H9 (cell line): ENCODE data around the gene OCSTAMP. TPM values are rescaled to one million over a fixed set of nuclear protein-coding genes. Genes with fewer than 3 reads are reported as not detected.

ENCODE experiments used
- DNase-seq: peaks from one replicate; pipeline ENCODE4 v3.0.0-alpha.2; 2017
- H2AFZ ChIP-seq: one replicate; pipeline ENCODE4 v1.6.1; 2013; ENCODE audit warnings: mild to moderate bottlenecking, low read length, control low read depth, moderate library complexity
- H2AK5ac ChIP-seq: 2 replicates; pipeline ENCODE4 v1.6.1; 2013; ENCODE audit warnings: low read length, control low read depth, mixed read lengths; ENCODE audit not compliant: insufficient read length
- H2BK120ac ChIP-seq: one replicate; pipeline ENCODE4 v1.6.1; 2013; ENCODE audit warnings: low read depth, mild to moderate bottlenecking, low read length, control low read depth, inconsistent platforms; ENCODE audit not compliant: poor library complexity, severe bottlenecking
- H2BK12ac ChIP-seq: 2 replicates; pipeline ENCODE4 v1.6.1; 2013; ENCODE audit warnings: low read length, control low read depth, mixed read lengths, low read depth; ENCODE audit not compliant: insufficient read length
- H2BK15ac ChIP-seq: 2 replicates; pipeline ENCODE4 v1.6.1; 2013; ENCODE audit warnings: low read depth, low read length, control low read depth
- H2BK20ac ChIP-seq: one replicate; pipeline ENCODE4 v1.6.1; 2013; ENCODE audit warnings: low read depth, mild to moderate bottlenecking, low read length, control low read depth, inconsistent platforms; ENCODE audit not compliant: poor library complexity, severe bottlenecking
- H2BK5ac ChIP-seq: 2 replicates; pipeline ENCODE4 v1.6.1; 2013; ENCODE audit warnings: low read length, control low read depth, mixed read lengths; ENCODE audit not compliant: insufficient read length
- H3K14ac ChIP-seq: 2 replicates; pipeline ENCODE4 v1.6.1; 2013; ENCODE audit warnings: low read length, control low read depth; ENCODE audit not compliant: insufficient read depth
- H3K18ac ChIP-seq: 2 replicates; pipeline ENCODE4 v1.6.1; 2013; ENCODE audit warnings: low read depth, mild to moderate bottlenecking, mixed read lengths, low read length, control low read depth; ENCODE audit not compliant: insufficient read length
- H3K23ac ChIP-seq: 2 replicates; pipeline ENCODE4 v1.6.1; 2013; ENCODE audit warnings: low read length, control low read depth, mixed read lengths, low read depth; ENCODE audit not compliant: insufficient read length
- H3K23me2 ChIP-seq: 2 replicates; pipeline ENCODE4 v1.6.1; 2013; ENCODE audit warnings: low read depth, mild to moderate bottlenecking, mixed read lengths, low read length, control low read depth; ENCODE audit not compliant: insufficient read length, poor library complexity, severe bottlenecking
- H3K27ac ChIP-seq: 2 replicates; pipeline ENCODE4 v1.5.1; 2013; ENCODE audit warnings: low read length, control low read depth, mixed read lengths, low read depth; ENCODE audit not compliant: insufficient read length
- H3K27me3 ChIP-seq: 2 replicates; pipeline ENCODE4 v1.6.1; 2013; ENCODE audit warnings: low read length, control low read depth, inconsistent platforms; ENCODE audit not compliant: insufficient read depth
- H3K4ac ChIP-seq: 2 replicates; pipeline ENCODE4 v1.6.1; 2013; ENCODE audit warnings: low read depth, mild to moderate bottlenecking, control low read depth, inconsistent platforms, low read length, moderate library complexity
- H3K4me1 ChIP-seq: 2 replicates; pipeline ENCODE4 v1.6.1; 2013; ENCODE audit warnings: low read length, control low read depth, inconsistent platforms; ENCODE audit not compliant: insufficient read depth
- H3K4me2 ChIP-seq: 2 replicates; pipeline ENCODE4 v1.6.1; 2013; ENCODE audit warnings: low read length, control low read depth, mixed read lengths; ENCODE audit not compliant: insufficient read length, insufficient read depth
- H3K56ac ChIP-seq: 2 replicates; pipeline ENCODE4 v1.6.1; 2013; ENCODE audit warnings: low read depth, mild to moderate bottlenecking, mixed read lengths, low read length, control low read depth; ENCODE audit not compliant: insufficient read length
- H3K79me1 ChIP-seq: 2 replicates; pipeline ENCODE4 v1.6.1; 2013; ENCODE audit warnings: low read depth, mild to moderate bottlenecking, moderate library complexity, low read length, control low read depth, inconsistent platforms; ENCODE audit not compliant: insufficient read depth, poor library complexity, severe bottlenecking
- H3K79me2 ChIP-seq: 2 replicates; pipeline ENCODE4 v1.6.1; 2013; ENCODE audit warnings: low read length, control low read depth, inconsistent platforms; ENCODE audit not compliant: insufficient read depth
- H3K9ac ChIP-seq: 2 replicates; pipeline ENCODE4 v1.6.1; 2013; ENCODE audit warnings: low read length, control low read depth, mixed read lengths; ENCODE audit not compliant: insufficient read length; ENCODE audit errors: extremely low read depth
- H3K9me3 ChIP-seq: one replicate; pipeline ENCODE4 v1.6.1; 2013; ENCODE audit warnings: low read depth, low read length, inconsistent platforms; ENCODE audit not compliant: control insufficient read depth
- H3T11ph ChIP-seq: one replicate; pipeline ENCODE4 v1.6.1; 2013; ENCODE audit warnings: mild to moderate bottlenecking, low read length, control low read depth, inconsistent platforms
- H4K20me1 ChIP-seq: one replicate; pipeline ENCODE4 v1.6.1; 2013; ENCODE audit not compliant: control insufficient read depth, insufficient read length, insufficient read depth
- H4K5ac ChIP-seq: 2 replicates; pipeline ENCODE4 v1.6.1; 2013; ENCODE audit warnings: low read depth, mild to moderate bottlenecking, mixed read lengths, low read length, control low read depth; ENCODE audit not compliant: insufficient read length
- H4K8ac ChIP-seq: replicated peaks from 2 replicates; pipeline ENCODE4 v1.6.1; 2013; ENCODE audit warnings: low read length, control low read depth, mixed read lengths, low read depth; ENCODE audit not compliant: insufficient read length
- H4K91ac ChIP-seq: 2 replicates; pipeline ENCODE4 v1.6.1; 2013; ENCODE audit warnings: low read depth, mild to moderate bottlenecking, moderate library complexity, mixed read lengths, low read length, control low read depth; ENCODE audit not compliant: insufficient read length
- H3K27ac Mint-ChIP-seq, 3 experiments: 2 replicates in 2 of 3; 3 replicates in 1 of 3; pipeline ENCODE4 v1.8.0; 2020 to 2021; ENCODE audit warnings: mixed read lengths in 3 of 3, mild to moderate bottlenecking in 1 of 3, moderate library complexity in 1 of 3
- H3K27me3 Mint-ChIP-seq: 2 replicates; pipeline ENCODE4 v1.8.0; 2021; ENCODE audit warnings: low read depth, mild to moderate bottlenecking, moderate library complexity, mixed read lengths
- H3K36me3 Mint-ChIP-seq, 3 experiments: 2 replicates in 2 of 3; 3 replicates in 1 of 3; pipeline ENCODE4 v1.8.0; 2020 to 2021; ENCODE audit warnings: low read depth in 3 of 3, mixed read lengths in 3 of 3; ENCODE audit not compliant: insufficient read depth in 1 of 3
- H3K4me1 Mint-ChIP-seq, 2 experiments: 2 replicates each; pipeline ENCODE4 v1.8.0; 2020; ENCODE audit warnings: mixed read lengths in 2 of 2
- H3K4me3 Mint-ChIP-seq, 2 experiments: 2 replicates in 1 of 2; 3 replicates in 1 of 2; pipeline ENCODE4 v1.8.0; 2020 to 2021; ENCODE audit warnings: mild to moderate bottlenecking in 2 of 2, mixed read lengths in 2 of 2, moderate library complexity in 1 of 2
- H3K9me3 Mint-ChIP-seq, 2 experiments: 2 replicates in 1 of 2; 3 replicates in 1 of 2; pipeline ENCODE4 v1.8.0; 2020; ENCODE audit warnings: mild to moderate bottlenecking in 2 of 2, mixed read lengths in 2 of 2, moderate library complexity in 1 of 2
- CTCF ChIP-seq: fragments of 200-600 bp; sonication (generic); conservative IDR thresholded peaks from 3 replicates; pipeline ENCODE4 v1.8.0; 2021; ENCODE audit warnings: antibody characterized with exemption, mild to moderate bottlenecking
- WGBS: extraction: QIAGEN DNeasy Blood & Tissue Kit; methylation state at CpG from one replicate; pipeline ENCODE4 v1.1.7; 2013; ENCODE audit warnings: missing lambda C conversion rate, low lambda C conversion rate, mixed read lengths; ENCODE audit not compliant: insufficient read length; ENCODE audit errors: extremely low coverage; 5-methylcytosine and 5-hydroxymethylcytosine counted together
- total RNA-seq: library from RNA; stranded (reverse); gene quantifications from 2 replicates; pipeline ENCODE4 v1.2.1, GENCODE V29; 2021

The OCSTAMP gene
- total RNA-seq, 1 experiment from 2014 or later, result not detected

GRCh38 chr20:46530640-46531039 is 19.8 kb downstream of the OCSTAMP start:
- Histone ChIP-seq H3T11ph (no peak overlapping the region), H4K5ac (no peak overlapping the region), H4K20me1 (no peaks in the 10 kb centered on the region), H3K4me2 (no peak overlapping the region), H2AFZ (no peak overlapping the region), H2AK5ac (no peak overlapping the region), H2BK20ac (no peak overlapping the region), H3K27me3 (no peaks in the 10 kb centered on the region), H2BK120ac (no peak overlapping the region), H2BK15ac (no peak overlapping the region), H2BK12ac (no peak overlapping the region), H3K9ac (no peak overlapping the region), H3K56ac (no peak overlapping the region), H3K27ac (no peak overlapping the region), H4K8ac (no peak overlapping the region), H3K23me2 (no peaks in the 10 kb centered on the region), H3K4me1 (no peaks in the 10 kb centered on the region), H3K79me1 (no peaks in the 10 kb centered on the region), H4K91ac (no peak overlapping the region), H2BK5ac (no peak overlapping the region), H3K9me3 (no peaks in the 10 kb centered on the region), H3K4ac (no peak overlapping the region), H3K18ac (no peak overlapping the region), H3K14ac (no peak overlapping the region), H3K79me2 (no peaks in the 10 kb centered on the region), H3K23ac (no peak overlapping the region)
- H3K9me3 Mint-ChIP-seq, result no peaks in the 10 kb centered on the region
- H3K4me3 Mint-ChIP-seq, result no peak overlapping the region
- no peak overlapping the region for H3K27ac Mint-ChIP-seq
- no peaks in the 10 kb centered on the region for H3K36me3 Mint-ChIP-seq
- H3K4me1 Mint-ChIP-seq, result no peaks in the 10 kb centered on the region
- DNase-seq, result no peak
- H3K27me3 Mint-ChIP-seq, result peaks cover 28% of the 10 kb centered on the region
- no peak for TF ChIP-seq CTCF
- WGBS, result no CpG with 5 or more reads among the region's 4 CpGs
